ENCODE results near the gene ECEL1.
"Not testable (repeated sequence)": the region's sequence is repeated elsewhere in the genome, so short reads cannot be mapped to it uniquely, and the experiment has no call there.

ECEL1 gene

GRCh38 chr2:232487385-232488096 lies at the start of gene ECEL1:
TSS of gene ECEL1 (minus strand) at chr2:232487834. CDS start at chr2:232486653, 1,181 bp downstream.
- DNase-seq (ENCODE audit: extremely low read depth in 1 of 2, low read depth in 1 of 2): no peak

DNA sequence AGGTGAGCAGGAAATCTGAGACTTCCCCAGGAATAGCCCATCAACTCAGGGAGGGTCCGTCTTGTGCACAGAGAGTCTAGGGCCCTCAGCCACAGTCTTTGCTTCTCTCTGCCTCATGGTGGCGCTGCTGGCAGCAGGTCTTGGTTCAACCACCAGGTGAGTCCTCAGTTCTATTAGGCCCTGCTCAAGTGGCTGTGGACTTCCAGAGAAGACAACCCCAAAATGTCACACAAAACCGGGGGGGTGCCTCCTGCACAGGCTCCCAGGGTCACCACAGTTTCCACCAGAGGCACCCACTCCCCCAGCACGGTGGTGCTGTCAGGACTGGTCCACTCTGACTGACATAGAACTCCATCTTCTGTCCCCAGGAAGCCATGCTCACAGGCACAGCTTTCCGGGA lies 49.4 kb upstream of the ECEL1 start:
- DNase-seq (ENCODE audit: extremely low read depth in 1 of 2, low read depth in 1 of 2): no peak

DNA sequence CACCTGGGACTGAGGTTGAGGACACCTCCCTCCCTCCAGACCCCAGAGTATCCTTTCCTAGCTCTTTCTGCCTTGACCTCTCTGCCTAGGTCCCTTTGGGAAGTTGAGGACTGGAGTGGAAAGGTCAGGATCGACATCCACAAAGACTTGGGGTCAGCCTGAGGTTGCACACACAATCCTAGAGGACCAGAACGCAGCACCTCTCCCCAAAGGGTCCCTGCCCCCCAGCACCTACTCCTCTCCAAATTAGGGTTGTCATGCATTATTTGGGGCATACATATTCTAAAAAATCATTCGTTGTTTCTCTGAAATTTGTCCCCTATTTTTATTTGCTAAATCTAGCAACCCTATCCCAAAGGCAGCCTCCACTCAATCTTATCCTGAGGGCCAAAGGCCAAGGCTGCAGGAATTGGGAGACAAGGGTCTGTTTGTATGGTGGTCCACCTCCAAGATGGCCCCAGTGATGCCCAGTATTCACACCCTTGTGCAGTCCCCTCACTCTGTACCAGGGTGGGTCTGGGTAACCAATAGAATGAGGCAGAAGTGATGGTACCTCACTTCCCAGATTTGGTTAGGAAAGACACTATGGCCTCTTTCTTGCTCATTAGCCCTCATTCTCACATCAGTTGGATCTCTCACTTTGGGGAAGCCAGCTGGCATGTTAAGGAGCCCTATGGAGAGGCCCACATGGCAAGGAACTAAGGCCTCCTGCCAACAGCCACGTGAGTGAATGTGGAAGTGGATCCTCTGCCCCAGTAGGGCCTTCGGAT lies 48.3 kb upstream of the ECEL1 start:
- DNase-seq (ENCODE audit: extremely low read depth in 1 of 2, low read depth in 1 of 2): no peak

- no peak for DNase-seq (ENCODE audit: extremely low read depth in 1 of 2, low read depth in 1 of 2)
These were observed 47.5 kb upstream of the ECEL1 start for GRCh38 chr2:232534940-232535651.

DNA sequence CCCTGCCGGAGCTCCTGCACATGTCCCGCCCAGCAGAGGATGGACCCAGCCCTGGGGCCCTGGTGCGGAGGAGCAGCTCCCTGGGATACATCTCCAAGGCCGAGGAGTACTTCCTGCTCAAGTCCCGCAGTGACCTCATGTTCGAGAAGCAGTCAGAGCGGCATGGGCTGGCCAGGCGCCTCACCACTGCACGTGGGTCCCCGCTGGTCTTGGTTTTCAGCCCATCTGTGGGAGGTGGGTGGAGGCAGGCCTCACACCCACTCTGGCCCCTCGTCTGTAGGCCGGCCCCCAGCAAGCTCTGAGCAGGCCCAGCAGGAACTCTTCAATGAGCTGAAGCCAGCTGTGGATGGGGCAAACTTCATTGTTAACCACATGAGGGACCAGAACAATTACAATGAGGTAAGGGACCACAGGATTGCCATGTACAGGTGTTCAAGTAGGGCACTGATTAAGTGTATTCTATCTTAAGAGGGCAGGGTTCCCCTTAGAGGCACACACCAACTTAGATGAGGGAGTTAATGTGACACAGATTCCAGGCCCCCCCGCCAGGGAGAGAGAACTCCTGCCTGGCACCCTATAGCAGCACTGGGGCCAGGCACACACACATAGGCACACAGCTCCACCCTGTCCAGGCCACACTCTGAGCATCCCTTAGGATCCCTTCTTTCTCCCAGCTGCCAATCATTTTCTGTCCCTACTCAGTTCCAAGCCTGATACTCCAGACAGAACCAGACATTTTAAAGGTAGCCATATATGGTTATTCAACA lies 46.5 kb upstream of the ECEL1 start:
- DNase-seq (ENCODE audit: extremely low read depth in 1 of 2, low read depth in 1 of 2): no peak

DNA sequence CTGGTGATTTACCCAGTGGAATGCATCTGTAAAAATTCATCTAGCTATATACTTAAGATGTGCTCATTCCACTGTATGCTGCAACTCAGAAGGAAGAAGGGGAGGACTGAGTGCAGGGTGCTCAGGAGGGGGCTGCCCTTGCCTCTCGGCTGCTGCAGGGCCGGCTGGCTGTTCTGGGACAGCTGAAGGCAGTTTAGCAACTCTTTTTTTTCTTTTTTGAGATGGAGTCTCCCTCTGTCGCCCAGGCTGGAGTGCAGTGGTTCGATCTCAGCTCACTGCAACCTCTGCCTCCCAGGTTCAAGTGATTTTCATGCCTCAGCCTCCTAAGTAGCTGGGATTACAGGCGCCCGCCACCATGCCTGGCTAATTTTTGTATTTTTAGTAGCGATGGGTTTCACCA lies 45.2 kb upstream of the ECEL1 start:
- DNase-seq (ENCODE audit: extremely low read depth in 1 of 2, low read depth in 1 of 2): not testable (repeated sequence)

DNA sequence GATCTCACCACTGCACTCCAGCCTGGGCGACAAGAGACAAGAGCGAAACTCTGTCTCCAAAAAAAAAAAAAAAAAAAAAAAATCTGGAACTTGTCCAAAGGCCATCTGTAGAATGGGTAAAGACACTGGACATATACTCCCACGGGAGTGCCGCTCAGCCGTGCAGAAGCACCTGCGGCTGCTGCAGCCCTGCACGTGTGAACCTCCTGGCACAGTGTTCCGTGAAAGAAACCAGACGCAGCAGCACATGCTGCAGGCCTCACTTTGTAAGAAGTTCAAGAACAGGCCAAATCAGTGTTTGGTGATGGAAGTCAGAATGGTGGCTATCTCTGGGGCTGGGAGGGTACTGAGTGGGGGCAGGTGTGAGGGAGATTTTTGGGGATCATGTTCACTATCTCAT lies 44.8 kb upstream of the ECEL1 start:
- no peak for DNase-seq (ENCODE audit: extremely low read depth in 1 of 2, low read depth in 1 of 2)

DNA sequence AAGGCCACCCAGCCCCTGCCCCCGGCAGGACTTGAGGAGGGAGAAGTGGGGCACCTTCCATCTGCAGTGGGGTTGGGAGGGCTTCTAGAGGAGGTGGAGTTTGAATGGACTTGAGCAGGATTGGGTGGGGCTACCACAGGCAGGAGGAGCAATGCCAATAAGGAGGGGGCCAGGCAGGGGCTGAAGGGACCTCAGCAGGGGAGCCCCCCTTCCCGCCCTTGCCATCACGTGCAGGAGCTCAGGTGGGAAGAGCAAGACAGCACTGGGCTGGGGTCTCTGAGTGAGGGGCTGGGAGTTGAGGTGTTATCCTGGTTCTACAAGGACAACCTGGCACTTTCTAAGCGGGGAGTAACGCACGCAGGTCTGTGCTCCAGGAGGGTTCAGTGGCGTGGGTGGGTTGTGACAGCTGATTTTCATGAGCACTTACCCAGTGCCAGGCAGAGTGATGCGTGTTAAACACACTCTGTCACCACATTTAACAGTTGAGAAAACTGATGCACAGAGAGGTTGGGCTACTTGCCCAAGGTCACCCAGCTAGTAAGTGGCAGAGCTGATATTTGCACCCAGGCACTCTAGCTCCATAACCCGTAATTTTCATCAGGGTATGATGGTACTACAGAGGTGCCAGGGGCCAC lies 43.1 kb upstream of the ECEL1 start:
- DNase-seq (ENCODE audit: extremely low read depth in 1 of 2, low read depth in 1 of 2): no peak

- DNase-seq (ENCODE audit: extremely low read depth in 1 of 2, low read depth in 1 of 2): no peak
These were observed 42.3 kb upstream of the ECEL1 start for GRCh38 chr2:232529806-232530547.

DNA sequence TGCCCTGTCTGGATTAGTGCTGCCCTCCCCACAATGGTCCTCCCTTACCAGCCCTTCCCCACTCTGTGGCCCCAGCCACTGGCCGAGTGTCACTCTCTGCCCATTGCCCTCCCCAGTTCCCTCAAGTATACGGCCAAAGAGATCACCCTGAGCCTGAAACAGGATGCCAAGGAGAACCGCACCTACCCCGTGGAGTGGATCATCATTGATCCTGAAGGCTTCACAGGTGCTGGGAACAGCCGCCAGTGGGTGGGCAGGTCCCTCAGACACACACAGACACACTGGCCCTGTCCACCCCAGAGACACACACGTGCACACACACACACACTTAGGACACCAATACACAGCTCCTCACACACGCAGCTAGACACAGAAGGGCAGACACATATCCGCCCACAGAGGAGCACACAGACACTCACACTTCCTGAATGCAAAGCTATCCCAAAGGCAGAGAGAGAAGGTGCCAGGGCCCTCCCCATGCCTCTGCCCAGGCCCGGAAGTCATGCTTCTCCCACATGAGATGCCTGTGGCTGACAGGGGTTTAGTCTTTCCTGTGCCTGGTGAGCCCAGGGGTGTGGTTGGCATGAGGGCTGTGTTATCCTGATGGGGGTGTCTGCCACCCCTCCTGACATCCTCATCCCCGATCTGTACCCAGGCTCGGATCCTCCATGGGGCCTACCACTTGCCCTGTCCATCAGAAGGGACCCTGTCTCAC lies 41.3 kb upstream of the ECEL1 start:
- no peak for DNase-seq (ENCODE audit: extremely low read depth in 1 of 2, low read depth in 1 of 2)

DNA sequence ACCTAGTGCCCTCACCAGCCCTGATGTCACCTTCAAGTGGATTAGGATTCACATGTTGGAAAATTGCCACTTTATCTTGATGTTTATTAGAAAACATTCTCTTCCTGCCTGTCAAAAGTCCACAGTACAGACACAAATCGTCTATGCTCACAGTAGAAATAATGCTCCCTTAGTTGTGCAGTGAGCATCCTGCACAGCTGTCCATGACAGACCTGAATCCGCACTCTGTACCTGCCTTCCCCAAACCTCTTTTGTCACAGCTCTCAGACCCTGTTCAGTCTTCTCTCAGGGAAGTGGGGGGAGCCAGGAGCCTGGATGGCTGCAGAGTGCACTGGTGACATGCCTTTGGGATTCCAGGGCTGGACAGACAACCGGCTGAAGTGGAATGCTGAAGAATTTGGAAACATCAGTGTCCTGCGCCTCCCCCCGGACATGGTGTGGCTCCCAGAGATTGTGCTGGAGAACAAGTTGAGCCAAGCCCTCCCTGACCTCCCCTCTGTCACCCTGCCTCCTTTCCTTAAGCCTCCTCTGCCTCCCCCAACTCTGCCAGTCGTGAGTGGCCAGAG lies 40.4 kb upstream of the ECEL1 start:
- DNase-seq (ENCODE audit: extremely low read depth in 1 of 2, low read depth in 1 of 2): no peak

DNA sequence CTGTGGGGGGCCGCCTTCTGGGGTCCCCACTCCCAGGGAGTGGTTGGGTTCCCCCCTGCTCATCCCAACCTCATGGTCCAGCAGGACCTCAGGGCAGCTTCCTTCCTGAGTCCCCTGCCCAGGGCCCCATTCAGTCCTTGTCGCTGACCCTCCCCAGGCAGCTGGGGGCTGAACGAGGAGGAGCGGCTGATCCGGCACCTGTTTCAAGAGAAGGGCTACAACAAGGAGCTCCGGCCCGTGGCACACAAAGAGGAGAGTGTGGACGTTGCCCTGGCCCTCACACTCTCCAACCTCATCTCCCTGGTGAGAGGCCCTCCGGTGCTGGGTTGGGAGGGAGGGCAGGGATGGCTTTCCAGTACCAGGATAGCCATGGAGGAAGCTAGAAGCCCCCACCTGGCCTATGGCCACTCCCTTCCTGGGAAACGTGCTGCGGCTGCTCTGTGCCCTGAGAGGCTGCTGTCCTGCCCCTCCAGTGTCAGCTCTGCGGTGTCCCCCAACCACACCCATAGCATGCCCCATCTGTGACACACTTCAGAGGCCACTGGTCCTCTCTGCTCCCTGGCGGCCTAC lies 38.8 kb upstream of the ECEL1 start:
- DNase-seq (ENCODE audit: extremely low read depth in 1 of 2, low read depth in 1 of 2): no peak

GRCh38 chr2:232525791-232526371 lies 38.2 kb upstream of the ECEL1 start, which contains the start of gene CHRND:
TSS of gene CHRND (plus strand) at chr2:232526160. CDS start at chr2:232526216, 56 bp downstream.
- no peak for DNase-seq (ENCODE audit: extremely low read depth in 1 of 2, low read depth in 1 of 2)

GRCh38 chr2:232525199-232525598 lies 37.6 kb upstream of the ECEL1 start:
- DNase-seq (ENCODE audit: extremely low read depth in 1 of 2, low read depth in 1 of 2): no peak

DNA sequence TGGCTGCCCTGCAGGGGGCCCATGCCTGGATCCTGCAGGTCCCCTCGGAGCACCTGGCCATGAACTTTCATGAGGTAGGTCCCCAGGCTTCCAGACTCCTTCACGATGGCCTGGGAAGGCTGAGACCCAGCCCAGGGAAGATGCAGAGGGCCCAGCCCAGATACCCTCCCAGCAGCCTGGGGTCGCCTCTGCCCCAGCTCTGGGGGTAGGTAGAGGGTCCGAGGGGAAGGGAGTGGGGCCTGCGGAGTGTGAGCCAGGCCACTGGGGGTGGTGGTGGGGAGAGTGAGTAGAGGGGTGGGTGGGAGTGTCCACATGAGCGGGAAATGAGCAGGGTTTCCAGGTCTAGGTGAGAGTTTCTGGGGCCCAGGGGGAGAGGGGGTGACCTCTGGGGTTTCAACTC lies 37.1 kb upstream of the ECEL1 start:
- DNase-seq (ENCODE audit: extremely low read depth in 1 of 2, low read depth in 1 of 2): no peak

- DNase-seq (ENCODE audit: extremely low read depth in 1 of 2, low read depth in 1 of 2): peak in 1 of 2 donors; percentile 29
These were observed 36.3 kb upstream of the ECEL1 start for GRCh38 chr2:232523682-232524597.

DNA sequence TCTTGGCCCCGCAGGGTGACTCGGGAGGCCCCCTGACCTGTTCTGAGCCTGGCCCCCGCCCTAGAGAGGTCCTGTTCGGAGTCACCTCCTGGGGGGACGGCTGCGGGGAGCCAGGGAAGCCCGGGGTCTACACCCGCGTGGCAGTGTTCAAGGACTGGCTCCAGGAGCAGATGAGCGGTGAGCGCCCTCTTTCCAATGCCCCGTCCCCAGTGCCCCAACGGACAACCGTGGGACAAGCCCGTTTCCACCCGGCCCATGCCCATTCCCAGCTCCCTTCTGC lies 35.7 kb upstream of the ECEL1 start:
- no peak for DNase-seq (ENCODE audit: extremely low read depth in 1 of 2, low read depth in 1 of 2)
